ENCODE results near the gene WDR6. TPM values are rescaled to one million over a fixed set of nuclear protein-coding genes. Genes with fewer than 3 reads are reported as not detected.

Gene WDR6
- total and polyA plus RNA-seq, 7 experiments from 2014 or later: 147 to 335 (median 198) TPM

DNA sequence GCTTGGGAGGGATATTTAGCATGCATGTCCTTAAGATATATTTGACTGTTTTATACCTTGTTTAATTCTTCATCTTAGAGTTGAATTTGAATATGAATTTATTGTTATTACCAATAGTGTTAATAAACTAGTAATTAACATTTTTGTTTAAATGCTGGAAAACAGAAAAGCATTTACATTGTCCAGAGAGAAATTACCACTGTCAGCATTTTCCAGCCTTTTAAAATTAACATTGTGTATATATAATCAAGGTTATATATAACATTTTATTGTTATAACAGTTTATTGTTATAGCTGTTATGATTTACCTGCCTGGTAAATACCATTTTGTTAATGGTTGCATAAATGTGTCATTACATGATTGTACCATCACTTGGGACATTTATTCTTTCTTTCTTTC is 25.2 kb upstream of the WDR6 start:
- no peaks in the 10 kb centered on the region for H3K27me3 Mint-ChIP-seq
- H3K36me3 Mint-ChIP-seq: peaks cover 5 to 38% (median 15%) of the 10 kb centered on the region in 5 donors
- Histone ChIP-seq H3K36me3 (ENCODE audit: control insufficient read depth in 2 of 3, insufficient read depth in 3 of 3, low read length in 3 of 3) (peaks cover 13 to 81% (median 26%) of the 10 kb centered on the region in 3 experiments), H3K27ac (ENCODE audit: low read depth, low read length) (no peak overlapping the region), H3K4me1 (ENCODE audit: control insufficient read depth in 2 of 2, insufficient read depth in 2 of 2, low read length in 2 of 2) (no peaks in the 10 kb centered on the region), H3K9me3 (ENCODE audit: control insufficient read depth in 2 of 3, low read length in 3 of 3) (no peaks in the 10 kb centered on the region), H3K27me3 (ENCODE audit: control insufficient read depth in 2 of 2, insufficient read depth in 2 of 2, low read length in 2 of 2) (no peaks in the 10 kb centered on the region), H3K4me3 (ENCODE audit: low read length) (no peak overlapping the region)
- H3K4me1 Mint-ChIP-seq: peaks cover 0 to 12% (median 1%) of the 10 kb centered on the region in 7 donors
- CTCF ChIA-PET: no interaction called here
- POLR2A ChIA-PET: interaction anchor here (1.1 kb wide), 1 partner anchor 40 kb away, joined by 3 read pairs; the partner anchor contains the start of gene NDUFAF3
- H3K4me3 Mint-ChIP-seq: no peak overlapping the region
- H3K9me3 Mint-ChIP-seq: no peaks in the 10 kb centered on the region
- no peak for DNase-seq
- H3K27ac Mint-ChIP-seq: peak overlapping the region in 2 of 9 donors; percentile 19 to 54
- intact Hi-C loops (cut with micrococcal nuclease): no loop called here
- no peak for ATAC-seq

DNA sequence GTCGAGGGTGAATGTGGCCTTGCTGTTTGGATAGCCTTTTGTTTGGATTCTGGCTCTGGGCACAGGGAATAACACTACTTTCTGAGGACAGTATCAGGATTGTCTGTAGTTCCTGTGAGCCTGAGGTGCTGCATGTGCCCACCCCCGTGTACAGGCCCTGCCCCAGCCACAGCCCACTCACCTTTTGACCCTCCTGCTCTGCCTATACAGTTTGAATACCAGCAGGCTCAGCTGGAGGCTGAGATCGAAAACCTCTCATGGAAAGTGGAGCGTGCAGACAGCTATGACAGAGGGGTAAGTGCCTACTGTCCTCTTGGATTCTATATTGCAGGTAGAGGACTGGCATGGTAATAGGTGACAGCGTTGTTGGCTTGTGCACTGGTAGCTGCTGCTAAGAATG is 24.5 kb upstream of the WDR6 start:
- ChIA-PET POLR2A (no interaction called here), CTCF (interaction anchor here (0.6 kb wide), 1 partner anchor 476 kb away, joined by 3 read pairs; no protein-coding TSS in a partner anchor)
- peaks cover 5 to 38% (median 15%) of the 10 kb centered on the region in 5 donors for H3K36me3 Mint-ChIP-seq
- H3K27me3 Mint-ChIP-seq: no peaks in the 10 kb centered on the region
- Histone ChIP-seq H3K9me3 (ENCODE audit: control insufficient read depth in 2 of 3, low read length in 3 of 3) (no peaks in the 10 kb centered on the region), H3K27ac (ENCODE audit: low read depth, low read length) (no peak overlapping the region), H3K27me3 (ENCODE audit: control insufficient read depth in 2 of 2, insufficient read depth in 2 of 2, low read length in 2 of 2) (no peaks in the 10 kb centered on the region), H3K4me3 (ENCODE audit: low read length) (no peak overlapping the region), H3K36me3 (ENCODE audit: control insufficient read depth in 2 of 3, insufficient read depth in 3 of 3, low read length in 3 of 3) (peaks cover 13 to 74% (median 26%) of the 10 kb centered on the region in 3 experiments), H3K4me1 (ENCODE audit: control insufficient read depth in 2 of 2, insufficient read depth in 2 of 2, low read length in 2 of 2) (peaks cover 1% of the 10 kb centered on the region in 2 donors)
- H3K9me3 Mint-ChIP-seq: no peaks in the 10 kb centered on the region
- H3K4me1 Mint-ChIP-seq: peaks cover 1 to 14% (median 2%) of the 10 kb centered on the region in 7 donors
- DNase-seq (no peak), ATAC-seq (no peak)
- intact Hi-C loops (cut with micrococcal nuclease): no loop called here
- H3K4me3 Mint-ChIP-seq: no peak overlapping the region
- peak overlapping the region in 4 of 9 donors; percentile 39 to 70 (median 54) for H3K27ac Mint-ChIP-seq

DNA sequence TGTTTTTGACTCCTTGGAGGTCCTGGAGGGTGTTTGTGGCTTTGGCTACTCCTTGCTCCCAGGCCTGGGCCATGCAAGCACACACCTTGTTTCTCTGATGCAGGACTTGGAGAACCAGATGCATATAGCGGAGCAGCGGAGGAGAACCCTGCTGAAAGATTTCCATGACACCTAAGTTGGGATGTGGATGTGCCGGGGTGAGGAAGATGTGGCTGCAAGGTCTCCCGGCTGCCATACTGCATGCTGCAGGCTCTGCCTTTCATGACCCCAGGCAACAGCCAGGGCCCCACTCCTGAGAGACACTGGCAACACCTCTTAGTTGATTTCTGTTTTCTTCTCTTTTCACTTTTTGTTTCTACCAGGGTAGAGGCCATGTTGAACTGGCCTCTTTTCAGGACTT is 24.1 kb upstream of the WDR6 start:
- Mint-ChIP-seq H3K27me3 (no peaks in the 10 kb centered on the region), H3K27ac (peak overlapping the region in 4 of 9 donors; percentile 39 to 70 (median 54)), H3K4me1 (peaks cover 3 to 18% (median 6%) of the 10 kb centered on the region in 7 donors), H3K9me3 (no peaks in the 10 kb centered on the region), H3K36me3 (peaks cover 5 to 35% (median 12%) of the 10 kb centered on the region in 5 donors), H3K4me3 (no peak overlapping the region)
- no peak overlapping the region for H3K4me3 ChIP-seq (ENCODE audit: low read length)
- H3K27ac ChIP-seq (ENCODE audit: low read depth, low read length): no peak overlapping the region
- DNase-seq (no peak), ATAC-seq (no peak)
- H3K9me3 ChIP-seq (ENCODE audit: control insufficient read depth in 2 of 3, low read length in 3 of 3): no peaks in the 10 kb centered on the region
- ChIA-PET CTCF (interaction anchor here (0.6 kb wide), 1 partner anchor 476 kb away, joined by 3 read pairs; no protein-coding TSS in a partner anchor), POLR2A (interaction anchor here (1.4 kb wide), 1 partner anchor 43 kb away, joined by 4 read pairs; no protein-coding TSS in a partner anchor)
- intact Hi-C loops (cut with micrococcal nuclease): no loop called here
- peaks cover 13 to 70% (median 26%) of the 10 kb centered on the region in 3 experiments for H3K36me3 ChIP-seq (ENCODE audit: control insufficient read depth in 2 of 3, insufficient read depth in 3 of 3, low read length in 3 of 3)
- H3K4me1 ChIP-seq (ENCODE audit: control insufficient read depth in 2 of 2, insufficient read depth in 2 of 2, low read length in 2 of 2): peaks cover 5 to 6% of the 10 kb centered on the region in 2 donors
- H3K27me3 ChIP-seq (ENCODE audit: control insufficient read depth in 2 of 2, insufficient read depth in 2 of 2, low read length in 2 of 2): no peaks in the 10 kb centered on the region

DNA sequence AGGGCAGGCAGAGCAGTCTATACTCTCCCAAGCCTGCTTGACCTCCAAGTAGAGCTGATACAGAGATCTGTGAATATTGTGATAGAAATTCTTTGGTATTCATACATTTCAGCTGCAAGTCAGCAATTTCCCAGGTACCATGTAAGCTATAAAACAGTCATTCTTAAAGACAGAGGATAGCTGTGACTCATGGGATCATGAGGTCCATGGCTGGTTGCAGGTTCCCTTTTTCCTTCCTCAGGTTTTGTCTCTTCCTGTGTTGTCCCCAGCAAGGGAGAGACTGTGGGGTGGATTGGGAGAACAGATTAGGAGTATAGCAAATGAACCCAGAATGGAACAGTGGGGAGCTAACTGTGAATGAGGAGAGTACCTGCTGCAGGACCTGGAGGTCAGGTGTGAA is 22.5 kb upstream of the WDR6 start:
- intact Hi-C loops (cut with micrococcal nuclease): loop anchor here (5.0 kb wide), 2 partner anchors 358 to 463 kb away; partner anchors contain the start of gene USP4 (in 1 of the 2)
- Mint-ChIP-seq H3K4me3 (no peak overlapping the region), H3K36me3 (peaks cover 0 to 29% (median 6%) of the 10 kb centered on the region in 5 donors)

DNA sequence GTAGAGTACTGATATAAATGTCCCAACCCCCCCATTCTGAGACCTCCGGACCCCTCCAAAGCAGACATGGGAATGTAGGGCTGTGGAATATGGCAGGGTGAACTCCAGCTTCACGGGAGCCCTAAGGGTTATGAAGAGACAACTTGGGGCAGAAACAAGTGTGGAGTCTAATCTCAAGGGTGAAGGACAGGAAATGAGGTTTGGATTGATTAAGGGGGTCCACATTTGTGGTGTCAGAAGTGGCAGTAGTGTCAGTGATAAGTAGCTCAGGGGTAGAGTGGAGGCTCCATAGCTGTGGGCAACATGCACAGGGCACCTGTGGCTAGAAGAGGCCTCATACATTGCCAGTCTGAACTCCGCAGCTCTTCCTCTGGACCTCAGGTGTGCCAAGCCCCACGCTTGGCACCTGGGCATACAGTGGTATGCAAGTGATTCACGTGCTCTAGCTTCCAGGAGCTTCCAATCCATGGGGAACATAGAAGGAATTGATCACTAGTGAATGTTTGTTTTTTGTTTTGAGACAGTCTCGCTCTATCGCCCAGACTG is 21.3 kb upstream of the WDR6 start:
- intact Hi-C loops (cut with micrococcal nuclease): loop anchor here (5.0 kb wide), 2 partner anchors 356 to 461 kb away; partner anchors contain the start of gene USP4 (in 1 of the 2)
- peaks cover 0 to 50% (median 11%) of the 10 kb centered on the region in 3 experiments for H3K36me3 ChIP-seq (ENCODE audit: control insufficient read depth in 2 of 3, insufficient read depth in 3 of 3, low read length in 3 of 3)
- H3K27me3 ChIP-seq (ENCODE audit: control insufficient read depth in 2 of 2, insufficient read depth in 2 of 2, low read length in 2 of 2): no peaks in the 10 kb centered on the region
- Mint-ChIP-seq H3K9me3 (no peaks in the 10 kb centered on the region), H3K27me3 (no peaks in the 10 kb centered on the region), H3K27ac (peak overlapping the region in 5 of 9 donors; percentile 32 to 82 (median 67)), H3K4me1 (peaks cover 14 to 29% (median 20%) of the 10 kb centered on the region in 7 donors), H3K4me3 (no peak overlapping the region), H3K36me3 (peaks cover 0 to 22% (median 6%) of the 10 kb centered on the region in 5 donors)
- CTCF ChIA-PET: interaction anchor here (0.8 to 6.4 kb wide), 4 partner anchors 29 to 171 kb away, joined by 3 to 64 read pairs (median 4); partner anchors contain the start of gene USP19
- H3K4me1 ChIP-seq (ENCODE audit: control insufficient read depth in 2 of 2, insufficient read depth in 2 of 2, low read length in 2 of 2): peaks cover 13 to 14% of the 10 kb centered on the region in 2 donors
- H3K27ac ChIP-seq (ENCODE audit: low read depth, low read length): no peak overlapping the region
- POLR2A ChIA-PET: interaction anchor here (0.8 to 7.8 kb wide), 3 partner anchors 21 to 108 kb away, joined by 3 to 130 read pairs (median 17); partner anchors contain the start of genes QRICH1 and WDR6
- no peak overlapping the region for H3K4me3 ChIP-seq (ENCODE audit: low read length)
- DNase-seq: no peak
- no peak for ATAC-seq
- no peaks in the 10 kb centered on the region for H3K9me3 ChIP-seq (ENCODE audit: control insufficient read depth in 2 of 3, low read length in 3 of 3)

More for the DNA sequence above, 22.5 kb upstream of the WDR6 start:
- ChIA-PET CTCF (interaction anchor here (0.6 to 1.8 kb wide), 4 partner anchors 11 to 310 kb away, joined by 3 to 6 read pairs (median 4); partner anchors contain the start of genes USP19 and WDR6), POLR2A (interaction anchor here (1.2 to 1.4 kb wide), 2 partner anchors 23 to 45 kb away, joined by 3 to 5 read pairs; partner anchors contain the start of genes IMPDH2 and WDR6)
- Histone ChIP-seq H3K27ac (ENCODE audit: low read depth, low read length) (no peak overlapping the region), H3K4me1 (ENCODE audit: control insufficient read depth in 2 of 2, insufficient read depth in 2 of 2, low read length in 2 of 2) (peaks cover 12% of the 10 kb centered on the region in 2 donors), H3K36me3 (ENCODE audit: control insufficient read depth in 2 of 3, insufficient read depth in 3 of 3, low read length in 3 of 3) (peaks cover 5 to 58% (median 19%) of the 10 kb centered on the region in 3 experiments), H3K27me3 (ENCODE audit: control insufficient read depth in 2 of 2, insufficient read depth in 2 of 2, low read length in 2 of 2) (no peaks in the 10 kb centered on the region), H3K9me3 (ENCODE audit: control insufficient read depth in 2 of 3, low read length in 3 of 3) (no peaks in the 10 kb centered on the region), H3K4me3 (ENCODE audit: low read length) (no peak overlapping the region)
- no peaks in the 10 kb centered on the region for H3K27me3 Mint-ChIP-seq
- DNase-seq (no peak), ATAC-seq (no peak)
- peaks cover 12 to 26% (median 16%) of the 10 kb centered on the region in 7 donors for H3K4me1 Mint-ChIP-seq
- H3K27ac Mint-ChIP-seq: peak overlapping the region in 5 of 9 donors; percentile 17 to 63 (median 32)
- H3K9me3 Mint-ChIP-seq: no peaks in the 10 kb centered on the region

DNA sequence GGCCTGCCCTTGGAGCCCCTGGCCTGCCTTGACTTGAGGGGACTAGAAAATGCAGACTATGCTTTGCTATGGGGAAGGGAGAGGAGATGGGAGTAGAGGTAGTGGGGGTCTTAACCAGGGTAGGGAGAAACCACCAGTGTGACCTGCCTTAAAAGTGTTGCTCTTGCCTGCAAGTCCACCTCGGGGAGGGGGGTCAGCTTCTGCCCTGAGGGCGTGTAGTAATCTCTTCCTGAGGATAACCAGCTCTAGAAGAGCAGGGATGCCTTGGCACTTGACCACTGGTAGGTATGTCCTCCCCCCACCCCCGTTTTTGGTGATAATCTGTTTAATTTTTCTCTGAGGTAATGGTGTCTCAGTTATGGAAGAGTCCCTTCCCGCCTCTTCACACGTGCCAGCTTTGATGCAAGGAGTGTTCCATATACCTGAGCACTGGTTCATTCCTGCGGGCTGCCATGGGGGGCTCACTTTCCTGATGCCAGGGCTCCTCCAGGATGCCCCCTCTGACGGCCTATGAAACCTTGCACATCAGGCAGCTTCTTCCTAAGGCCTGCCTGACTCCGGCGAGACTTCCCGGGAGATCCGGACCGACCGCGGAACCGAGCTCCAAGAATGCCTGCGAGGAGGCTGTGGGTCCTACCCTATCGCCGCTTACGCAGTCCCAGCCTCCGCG is 17.9 kb upstream of the WDR6 start:
- Histone ChIP-seq H3K27ac (ENCODE audit: low read depth, low read length) (peak overlapping the region; percentile 82), H3K4me3 (ENCODE audit: low read length) (peak overlapping the region; percentile 96), H3K9me3 (ENCODE audit: control insufficient read depth in 2 of 3, low read length in 3 of 3) (no peaks in the 10 kb centered on the region), H3K4me1 (ENCODE audit: control insufficient read depth in 2 of 2, insufficient read depth in 2 of 2, low read length in 2 of 2) (peaks cover 24% of the 10 kb centered on the region in 2 donors), H3K27me3 (ENCODE audit: control insufficient read depth in 2 of 2, insufficient read depth in 2 of 2, low read length in 2 of 2) (no peaks in the 10 kb centered on the region), H3K36me3 (ENCODE audit: control insufficient read depth in 2 of 3, insufficient read depth in 3 of 3, low read length in 3 of 3) (peaks cover 0 to 21% (median 0%) of the 10 kb centered on the region in 3 experiments)
- H3K9me3 Mint-ChIP-seq: no peaks in the 10 kb centered on the region
- peak overlapping the region; percentile 69 to 92 (median 88) for H3K27ac Mint-ChIP-seq
- peaks cover 0 to 9% (median 0%) of the 10 kb centered on the region in 5 donors for H3K36me3 Mint-ChIP-seq
- peak overlapping the region; percentile 89 to 97 (median 91) for H3K4me3 Mint-ChIP-seq
- CTCF ChIA-PET: interaction anchor here (0.7 to 6.4 kb wide), 11 partner anchors 14 to 350 kb away, joined by 3 to 64 read pairs (median 7); partner anchors contain the start of genes IMPDH2, NDUFAF3, QRICH1 and USP19
- DNase-seq: no peak
- no peak for ATAC-seq
- POLR2A ChIA-PET: interaction anchor here (0.6 to 11.2 kb wide), 8 partner anchors 18 to 351 kb away, joined by 3 to 179 read pairs (median 12); partner anchors contain the start of genes DALRD3, IMPDH2, NDUFAF3 and QRICH1
- H3K27me3 Mint-ChIP-seq: no peaks in the 10 kb centered on the region
- peaks cover 26 to 51% (median 40%) of the 10 kb centered on the region in 7 donors for H3K4me1 Mint-ChIP-seq
- intact Hi-C loops (cut with micrococcal nuclease): loop anchor here (1.0 to 5.0 kb wide), 7 partner anchors 18 to 458 kb away; partner anchors contain the start of genes USP19 (in 1 of the 2), USP4 (in 1 of the 2) and WDR6 (in 1 of the 2)
